Rectal smooth muscle tissue (tissue), 1 donor: ENCODE data around the gene NAV1.

Experiments used
- H3K27ac ChIP-seq: one replicate; pipeline ENCODE4 v1.7.0; 2013; ENCODE audit warnings: low read depth, low read length, inconsistent platforms
- H3K27me3 ChIP-seq: one replicate; pipeline ENCODE4 v1.7.0; 2013; ENCODE audit warnings: low read length; ENCODE audit not compliant: control insufficient read depth, insufficient read depth
- H3K36me3 ChIP-seq: one replicate; pipeline ENCODE4 v1.7.0; 2013; ENCODE audit warnings: low read length; ENCODE audit not compliant: control insufficient read depth, insufficient read depth
- H3K4me1 ChIP-seq: one replicate; pipeline ENCODE4 v1.7.0; 2013; ENCODE audit warnings: low read length; ENCODE audit not compliant: control insufficient read depth, insufficient read depth
- H3K4me3 ChIP-seq: one replicate; pipeline ENCODE4 v1.7.0; 2013; ENCODE audit warnings: low read length
- H3K9ac ChIP-seq: one replicate; pipeline ENCODE4 v1.7.0; 2013; ENCODE audit warnings: low read length

NAV1 gene

DNA sequence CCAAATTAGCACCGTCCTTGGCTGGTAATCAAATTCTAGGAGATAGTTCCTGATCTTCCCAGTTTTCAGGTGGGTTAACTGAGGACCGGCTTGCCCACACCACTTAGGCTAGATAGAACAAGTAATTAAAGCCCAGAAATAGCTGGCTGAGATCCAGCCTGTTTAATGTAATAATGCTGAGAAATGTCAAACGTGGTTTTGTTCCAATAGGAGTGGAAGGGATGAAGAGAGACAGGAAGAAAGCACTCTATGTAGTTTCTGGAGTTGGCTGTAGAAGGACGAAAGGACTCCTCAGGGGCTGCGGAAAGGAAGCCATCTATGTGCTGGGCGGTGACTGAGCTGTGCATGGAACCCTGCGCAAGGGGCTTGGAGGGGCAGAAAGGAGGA, 18.6 kb downstream of the NAV1 start:
- Histone ChIP-seq H3K27me3 (no peaks in the 10 kb centered on the region), H3K4me1 (peaks cover 34% of the 10 kb centered on the region), H3K9ac (no peak overlapping the region), H3K36me3 (no peaks in the 10 kb centered on the region), H3K4me3 (no peak overlapping the region), H3K27ac (peak overlapping the region; percentile 6)

DNA sequence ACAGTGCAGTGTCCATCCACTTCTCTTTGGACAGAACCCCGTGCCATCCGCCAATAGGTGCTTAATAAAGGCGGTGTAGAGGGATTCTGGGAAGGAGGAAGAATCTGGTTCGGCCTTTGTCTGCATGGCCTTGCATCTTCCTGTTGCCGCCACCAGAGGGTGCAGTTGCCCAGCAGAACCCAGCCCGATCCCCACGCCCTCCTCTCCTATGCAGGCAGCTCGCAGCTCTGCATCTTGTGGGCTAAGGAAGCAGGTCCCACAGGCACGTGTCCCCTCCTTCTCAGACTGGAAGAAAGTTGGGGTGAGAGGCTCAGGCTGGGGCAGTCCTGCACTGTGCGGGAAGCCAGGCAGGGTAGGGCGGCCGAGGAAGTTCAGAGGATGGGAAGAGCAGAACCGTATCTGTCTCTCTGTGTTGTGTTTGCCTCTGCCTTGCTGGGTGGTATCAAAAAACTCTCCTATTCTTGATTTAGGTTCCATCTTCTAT, 20.8 kb downstream of the NAV1 start:
- H3K27ac ChIP-seq, result no peak overlapping the region

DNA sequence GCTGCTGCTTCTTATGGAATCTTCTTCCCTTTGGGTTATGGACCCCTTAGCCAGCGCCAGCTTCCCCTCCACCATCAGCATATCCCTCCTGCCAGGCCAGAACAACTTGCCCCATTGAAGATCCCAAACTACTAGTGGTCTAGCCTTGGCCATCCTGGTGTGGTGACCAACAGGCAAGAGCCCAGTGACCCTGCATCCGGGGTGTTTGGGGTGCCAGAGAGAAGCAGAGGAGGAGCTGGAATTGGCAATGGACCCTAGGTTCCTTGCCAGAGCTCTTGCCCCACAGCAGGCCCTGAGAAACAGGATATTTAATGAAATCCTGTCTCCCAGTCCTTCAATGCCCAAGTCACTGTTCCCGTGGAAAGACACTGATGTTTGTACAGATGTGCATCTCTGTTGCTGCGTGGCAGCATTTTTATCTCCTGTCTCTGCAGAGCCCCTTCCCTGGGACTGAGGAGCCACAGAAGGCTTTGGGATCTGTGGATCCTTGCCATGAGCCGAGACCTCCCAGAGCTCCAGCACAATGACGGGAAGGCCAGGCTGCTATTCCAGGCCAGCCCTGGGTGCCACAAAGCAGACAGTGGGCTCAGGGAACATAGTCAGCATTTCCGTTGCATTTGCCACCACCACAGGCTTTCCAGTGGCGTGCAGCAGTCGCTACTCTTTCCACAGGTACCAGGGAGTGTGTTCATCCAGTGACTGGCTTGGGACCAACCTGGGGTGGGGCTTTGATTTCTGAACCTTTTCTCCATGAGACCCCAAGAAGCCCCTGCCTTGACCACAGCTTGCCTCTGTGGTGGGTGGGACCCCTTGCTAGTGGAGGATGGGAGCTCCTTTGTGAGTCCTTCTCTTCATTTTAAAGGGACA, 21.6 kb downstream of the NAV1 start:
- H3K9ac ChIP-seq, result no peak overlapping the region
- no peaks in the 10 kb centered on the region for H3K27me3 ChIP-seq
- peaks cover 17% of the 10 kb centered on the region for H3K4me1 ChIP-seq
- no peak overlapping the region for H3K4me3 ChIP-seq
- H3K36me3 ChIP-seq, result no peaks in the 10 kb centered on the region
- no peak overlapping the region for H3K27ac ChIP-seq

More for the DNA sequence above, 20.8 kb downstream of the NAV1 start:
- Histone ChIP-seq H3K36me3 (no peaks in the 10 kb centered on the region), H3K9ac (no peak overlapping the region), H3K27me3 (no peaks in the 10 kb centered on the region), H3K4me3 (no peak overlapping the region), H3K4me1 (peaks cover 19% of the 10 kb centered on the region)

DNA sequence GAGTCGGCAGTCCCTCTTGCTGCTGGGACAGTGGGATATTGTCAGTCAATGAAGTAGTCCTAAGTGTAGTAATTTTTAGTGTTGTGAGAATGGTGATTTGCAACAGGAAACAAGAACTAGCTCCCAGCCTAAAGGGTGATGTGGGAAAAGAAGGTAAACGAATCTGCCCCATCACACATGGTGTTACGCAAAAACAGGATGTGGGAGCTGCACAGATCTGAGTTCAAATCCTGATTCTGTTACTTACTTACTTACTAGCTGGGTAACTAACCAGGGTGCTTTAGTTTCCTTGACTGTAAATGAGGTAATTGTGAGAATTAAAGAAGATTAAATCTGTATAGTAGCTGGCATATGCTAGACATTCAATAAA, 22.3 kb downstream of the NAV1 start:
- Histone ChIP-seq H3K4me1 (peaks cover 17% of the 10 kb centered on the region), H3K9ac (no peak overlapping the region), H3K27ac (no peak overlapping the region), H3K27me3 (no peaks in the 10 kb centered on the region), H3K4me3 (no peak overlapping the region), H3K36me3 (no peaks in the 10 kb centered on the region)

DNA sequence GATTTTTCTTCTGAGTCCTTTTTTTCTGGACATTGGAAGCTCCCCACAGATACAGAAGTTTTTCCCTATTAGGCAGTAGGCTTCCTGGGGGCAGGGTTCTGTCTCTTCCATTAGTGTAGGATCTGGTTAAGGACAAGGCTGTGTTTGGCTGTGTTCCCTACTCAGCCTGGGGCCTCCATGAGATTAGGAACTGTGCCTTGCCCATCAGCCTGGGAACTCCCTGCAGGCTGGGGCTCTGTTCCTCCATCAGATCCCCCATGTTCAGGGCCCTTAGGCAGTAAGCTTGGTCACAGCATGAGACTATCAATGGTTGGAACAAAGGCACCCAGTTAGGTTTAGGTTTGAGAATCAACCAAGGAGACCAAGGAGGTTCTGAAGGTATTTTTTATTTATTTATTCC, 22.7 kb downstream of the NAV1 start:
- Histone ChIP-seq H3K9ac (no peak overlapping the region), H3K36me3 (no peaks in the 10 kb centered on the region), H3K27ac (no peak overlapping the region), H3K4me1 (peaks cover 17% of the 10 kb centered on the region), H3K4me3 (no peak overlapping the region), H3K27me3 (no peaks in the 10 kb centered on the region)

DNA sequence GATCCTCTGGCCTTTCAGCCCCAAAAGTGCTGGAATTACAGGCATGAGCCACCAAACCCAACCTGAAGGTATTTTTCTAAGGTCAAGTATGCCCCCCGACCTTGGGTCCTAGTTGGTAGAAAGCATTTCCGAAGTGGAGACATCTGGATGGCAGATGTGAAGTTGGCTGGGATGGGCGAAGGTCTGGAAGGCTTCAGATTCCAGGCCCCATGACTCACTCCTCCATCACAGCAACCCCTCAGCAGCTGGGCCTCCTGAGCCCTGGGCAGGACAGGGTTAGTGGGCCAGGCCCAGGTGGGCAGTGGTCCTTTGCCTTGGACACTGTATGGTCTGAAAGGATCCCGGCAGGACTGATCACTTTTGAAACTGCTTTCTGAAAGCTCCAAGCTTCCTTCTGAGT, 23.3 kb downstream of the NAV1 start:
- peak overlapping the region; percentile 35 for H3K27ac ChIP-seq
- H3K27me3 ChIP-seq, result no peaks in the 10 kb centered on the region
- no peak overlapping the region for H3K4me3 ChIP-seq
- H3K36me3 ChIP-seq, result no peaks in the 10 kb centered on the region
- peaks cover 17% of the 10 kb centered on the region for H3K4me1 ChIP-seq
- H3K9ac ChIP-seq, result no peak overlapping the region

DNA sequence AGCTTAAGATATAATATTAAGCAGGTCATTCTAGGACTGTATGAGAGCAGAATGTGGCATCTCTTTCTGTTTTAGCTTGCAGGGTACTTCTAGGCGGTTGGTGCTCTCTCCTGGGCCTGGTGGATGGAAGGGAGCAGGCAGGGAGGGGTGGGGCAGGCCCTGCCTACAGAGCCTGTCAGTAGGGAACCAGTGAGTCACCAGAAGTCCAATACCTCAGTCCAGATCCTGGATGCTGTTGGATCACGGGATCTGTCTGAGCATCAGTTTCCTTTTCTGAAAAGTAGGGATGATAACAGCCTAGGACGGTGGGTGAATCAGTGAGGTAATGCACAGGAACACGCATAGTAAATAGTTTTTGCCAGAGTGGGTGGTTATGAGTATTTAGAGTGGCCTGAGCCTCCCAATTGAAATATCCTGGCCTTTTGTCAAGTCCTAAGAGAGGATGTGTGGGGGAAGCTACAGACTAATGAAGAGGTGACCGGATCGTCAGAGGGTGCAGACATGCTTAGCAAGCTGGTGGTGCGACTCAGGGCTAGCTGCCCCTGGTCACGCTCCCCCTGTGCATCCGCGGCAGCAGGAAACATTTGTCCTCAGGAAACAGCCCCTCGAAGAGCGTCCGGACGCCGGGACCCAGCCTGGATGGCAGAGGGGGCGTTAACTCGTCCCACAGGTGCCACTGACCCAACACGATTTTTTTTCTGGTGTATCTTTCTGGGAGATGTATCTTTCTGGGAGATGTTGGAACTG, 23.9 kb downstream of the NAV1 start:
- peak overlapping the region; percentile 35 for H3K27ac ChIP-seq
- peaks cover 13% of the 10 kb centered on the region for H3K4me1 ChIP-seq
- H3K36me3 ChIP-seq, result no peaks in the 10 kb centered on the region
- H3K4me3 ChIP-seq, result no peak overlapping the region
- H3K9ac ChIP-seq, result no peak overlapping the region
- H3K27me3 ChIP-seq, result no peaks in the 10 kb centered on the region

DNA sequence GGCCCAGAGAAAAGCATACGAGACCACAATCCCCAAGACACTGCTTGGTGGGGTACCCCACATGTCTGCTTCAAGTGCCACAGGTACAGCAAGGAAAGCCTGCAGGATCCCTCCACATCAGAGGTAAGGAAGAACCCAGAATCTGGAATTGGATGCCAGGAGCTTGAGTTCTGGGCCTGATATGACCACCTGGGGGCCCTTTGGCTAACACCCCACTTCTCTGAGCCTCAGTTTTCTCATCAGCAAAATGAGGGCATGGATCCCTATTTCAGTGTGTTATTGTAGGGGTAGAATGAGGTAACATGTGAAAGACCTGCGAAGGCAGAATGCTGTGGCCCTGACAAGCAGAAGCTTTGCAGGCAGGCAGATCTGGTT, 24.5 kb downstream of the NAV1 start:
- H3K27ac ChIP-seq, result peak overlapping the region; percentile 35
- H3K4me3 ChIP-seq, result no peak overlapping the region
- H3K27me3 ChIP-seq, result no peaks in the 10 kb centered on the region
- no peaks in the 10 kb centered on the region for H3K36me3 ChIP-seq
- H3K4me1 ChIP-seq, result peaks cover 13% of the 10 kb centered on the region
- H3K9ac ChIP-seq, result no peak overlapping the region

DNA sequence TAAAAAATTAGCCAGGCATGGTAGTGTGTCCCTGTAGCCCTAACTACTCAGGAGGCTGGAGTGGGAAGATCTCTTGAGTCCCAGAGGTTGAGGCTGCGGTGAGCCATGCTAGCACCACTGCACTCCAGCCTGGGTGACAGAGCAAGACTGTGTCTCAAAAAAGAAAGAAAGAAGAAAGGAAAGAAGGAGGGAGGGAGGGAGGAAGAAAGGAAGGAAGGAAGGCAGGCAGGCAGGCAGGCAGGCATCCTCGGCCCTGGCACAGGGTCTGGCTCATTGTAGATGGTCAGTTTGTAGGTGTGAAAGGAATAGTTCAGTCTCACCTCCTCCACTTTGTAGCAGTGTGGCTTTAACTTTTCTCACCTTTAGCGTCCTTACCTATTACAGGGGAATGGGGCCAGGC, 25.0 kb downstream of the NAV1 start:
- H3K36me3 ChIP-seq, result no peaks in the 10 kb centered on the region
- no peak overlapping the region for H3K27ac ChIP-seq
- peaks cover 13% of the 10 kb centered on the region for H3K4me1 ChIP-seq
- H3K27me3 ChIP-seq, result no peaks in the 10 kb centered on the region
- H3K9ac ChIP-seq, result no peak overlapping the region
- H3K4me3 ChIP-seq, result no peak overlapping the region

DNA sequence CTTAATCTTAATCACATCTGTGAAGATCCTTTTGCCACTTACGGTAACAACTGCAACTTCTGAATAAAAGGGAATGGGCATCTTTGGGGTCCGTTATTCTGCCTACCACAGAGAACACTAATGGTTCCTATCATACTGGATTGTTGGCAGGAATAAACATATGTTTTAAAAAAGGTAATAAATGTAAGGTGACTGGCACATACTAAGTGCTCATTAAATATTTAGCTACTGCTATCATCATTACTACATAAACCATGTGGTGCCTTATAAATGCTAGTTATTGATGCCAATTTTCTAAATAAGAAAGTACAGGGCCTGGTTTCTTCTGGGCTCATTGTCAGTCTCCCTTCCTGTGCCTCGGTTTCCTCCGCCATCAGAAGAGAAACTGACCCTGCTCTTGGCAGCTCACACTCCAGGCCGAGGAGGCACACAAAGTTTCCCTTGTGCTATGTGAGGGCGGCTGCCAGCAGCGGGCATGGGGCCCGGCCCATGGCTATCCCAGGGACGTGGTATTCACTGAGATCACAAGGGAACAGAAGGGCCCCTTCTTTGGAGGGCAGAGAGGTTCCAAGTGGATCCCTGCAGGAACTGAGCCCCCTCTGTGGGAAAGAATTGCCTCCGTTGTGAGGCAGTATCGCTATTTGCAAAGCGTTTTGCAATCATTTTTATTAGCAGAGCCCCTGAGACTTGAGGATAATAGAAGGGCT, 26.2 kb downstream of the NAV1 start:
- Histone ChIP-seq H3K9ac (no peak overlapping the region), H3K36me3 (no peaks in the 10 kb centered on the region), H3K4me3 (no peak overlapping the region), H3K4me1 (peaks cover 10% of the 10 kb centered on the region), H3K27ac (peak overlapping the region; percentile 2), H3K27me3 (no peaks in the 10 kb centered on the region)

DNA sequence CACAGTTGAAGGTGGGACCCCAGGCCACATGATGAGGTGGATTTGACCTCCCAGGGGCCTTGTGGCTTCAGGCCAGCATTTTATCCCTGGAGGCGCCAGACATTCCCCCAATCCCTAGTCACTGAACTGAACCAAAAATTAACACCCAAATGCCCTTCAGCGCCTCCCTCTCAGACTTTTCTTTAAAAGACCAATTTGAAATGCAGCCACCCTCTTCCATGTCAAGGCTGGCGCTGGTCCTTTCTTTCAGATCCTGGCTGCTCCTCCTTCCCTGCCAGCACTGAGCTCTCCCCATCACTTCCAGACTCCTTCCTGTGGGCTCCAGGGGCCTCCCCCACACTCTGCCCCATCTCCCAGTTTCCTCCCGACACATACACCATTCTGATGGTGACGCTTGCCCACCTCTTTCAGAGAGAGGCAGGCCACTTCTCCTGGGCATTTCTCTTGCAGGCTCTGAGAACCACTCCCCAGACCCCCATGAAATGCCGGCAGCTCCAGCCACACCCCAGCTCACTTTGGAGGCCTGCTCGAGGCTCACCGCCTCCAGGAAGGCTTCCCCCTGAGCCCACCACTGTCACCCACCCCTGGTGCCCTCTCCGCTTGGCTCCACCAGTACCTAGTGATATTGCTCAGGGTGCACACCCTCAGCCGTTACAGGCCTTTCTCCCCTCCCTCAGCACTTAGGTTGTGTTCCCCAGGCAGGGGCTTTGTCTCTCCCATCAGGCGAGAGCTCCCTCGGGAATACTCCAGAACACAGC, 27.0 kb downstream of the NAV1 start:
- Histone ChIP-seq H3K4me3 (no peak overlapping the region), H3K9ac (no peak overlapping the region), H3K36me3 (no peaks in the 10 kb centered on the region), H3K4me1 (peaks cover 10% of the 10 kb centered on the region), H3K27ac (no peak overlapping the region), H3K27me3 (no peaks in the 10 kb centered on the region)

DNA sequence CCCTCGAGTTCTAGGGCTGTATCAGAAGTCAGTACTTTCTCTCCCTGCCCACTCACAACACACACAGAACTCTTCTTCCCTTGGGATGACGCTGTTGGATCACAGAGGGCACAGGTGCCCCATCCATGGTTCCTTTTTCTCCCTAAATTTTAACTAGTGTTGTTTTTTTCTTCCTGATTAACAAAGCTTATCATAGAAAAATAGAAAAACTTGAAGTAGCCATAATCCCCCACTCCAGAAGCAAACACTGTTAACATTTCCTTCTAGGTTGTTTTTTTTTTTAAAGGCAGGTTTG, 27.5 kb downstream of the NAV1 start:
- no peak overlapping the region for H3K27ac ChIP-seq
- no peak overlapping the region for H3K9ac ChIP-seq
- no peaks in the 10 kb centered on the region for H3K27me3 ChIP-seq
- no peak overlapping the region for H3K4me3 ChIP-seq
- H3K4me1 ChIP-seq, result peaks cover 10% of the 10 kb centered on the region
- no peaks in the 10 kb centered on the region for H3K36me3 ChIP-seq
